PC-9 (cell line): ENCODE measurements around the gene NUP133. TPM values are rescaled to one million over a fixed set of nuclear protein-coding genes. Genes with fewer than 3 reads are reported as not detected.
"Not testable (repeated sequence)": the region's sequence is repeated elsewhere in the genome, so short reads cannot be mapped to it uniquely, and the experiment has no call there.

Experiments used
- BruUV-seq: library from RNA; stranded (reverse); fragments of 400-500 nt; replicated peaks from 2 replicates; lab custom pipeline; 2021; lab: Mats Ljungman, UMichigan
- CTCF ChIA-PET: fragments of 300-600 bp; sonication (Branson Sonifier 250); formaldehyde crosslinking; loops from one replicate; lab custom pipeline; 2022; ENCODE audit warnings: antibody characterized with exemption; lab: Charles Lee
- POLR2A ChIA-PET: fragments of 300-600 bp; sonication (Branson Sonifier 250); formaldehyde crosslinking; loops from one replicate; lab custom pipeline; 2022; ENCODE audit warnings: antibody characterized with exemption; ENCODE audit not compliant: unreplicated experiment; lab: Charles Lee
- DNase-seq, 2 experiments: peaks; one replicate each; pipeline versions ENCODE4 v3.0.0 to v3.0.0-alpha.2; 2015 to 2022; ENCODE audit warnings: mixed read lengths in 1 of 2
- H2AFZ ChIP-seq: fragments of 200-600 bp; sonication (generic); 2 replicates; pipeline ENCODE4 v1.8.1; 2017; ENCODE audit warnings: antibody characterized with exemption
- H3F3A ChIP-seq: fragments of 200-600 bp; sonication (generic); 2 replicates; pipeline ENCODE4 v1.8.1; 2017; ENCODE audit warnings: antibody characterized with exemption, mild to moderate bottlenecking, low read depth; ENCODE audit not compliant: insufficient read depth
- H3K27ac ChIP-seq: fragments of 200-600 bp; sonication (generic); 2 replicates; pipeline ENCODE4 v1.6.1; 2016; ENCODE audit warnings: mixed run types
- H3K27me3 ChIP-seq: fragments of 200-600 bp; sonication (generic); 2 replicates; pipeline ENCODE4 v1.6.1; 2016; ENCODE audit warnings: low read depth, mixed run types; ENCODE audit not compliant: insufficient read depth
- H3K36me3 ChIP-seq: fragments of 200-600 bp; sonication (generic); 2 replicates; pipeline ENCODE4 v1.6.1; 2016; ENCODE audit warnings: low read depth, mixed run types
- H3K4me1 ChIP-seq: fragments of 200-600 bp; sonication (generic); replicated peaks from 2 replicates; pipeline ENCODE4 v1.6.1; 2016; ENCODE audit warnings: mixed run types; ENCODE audit not compliant: insufficient read depth
- H3K4me2 ChIP-seq: fragments of 200-600 bp; sonication (generic); 2 replicates; pipeline ENCODE4 v1.6.1; 2017; ENCODE audit warnings: mixed run types
- H3K4me3 ChIP-seq: fragments of 200-600 bp; sonication (generic); 2 replicates; pipeline ENCODE4 v1.6.1; 2016; ENCODE audit warnings: mixed run types
- H3K79me2 ChIP-seq: fragments of 200-600 bp; sonication (generic); 2 replicates; pipeline ENCODE4 v1.6.1; 2017; ENCODE audit warnings: low read depth, mixed run types
- H3K9me2 ChIP-seq: fragments of 200-600 bp; sonication (generic); 2 replicates; pipeline ENCODE4 v1.8.1; 2017; ENCODE audit warnings: mild to moderate bottlenecking; ENCODE audit not compliant: insufficient read depth
- H3K9me3 ChIP-seq: fragments of 200-600 bp; sonication (generic); 2 replicates; pipeline ENCODE4 v1.8.1; 2016; ENCODE audit warnings: low read depth; ENCODE audit not compliant: insufficient read depth
- H4K20me1 ChIP-seq: fragments of 200-600 bp; sonication (generic); 2 replicates; pipeline ENCODE4 v1.8.1; 2017; ENCODE audit not compliant: insufficient read depth
- EZH2 ChIP-seq: fragments of 200-600 bp; sonication (generic); IDR thresholded peaks from 2 replicates; pipeline ENCODE4 v1.8.0; 2017; ENCODE audit warnings: antibody characterized with exemption, low read depth
- intact Hi-C: fragments of 100-400 bp; cut with micrococcal nuclease; formaldehyde crosslinking; loops from one replicate; pipeline ENCODE4 v1.10.0; 2022; ENCODE audit not compliant: unreplicated experiment
- total RNA-seq: library from RNA; stranded (reverse); gene quantifications from 2 replicates; pipeline ENCODE4 v1.2.3, GENCODE V29; 2021
- TF ChIP-seq, protein P1 (sequence below): fragments of 200-600 bp; sonication (generic); conservative IDR thresholded peaks from 2 replicates; pipeline ENCODE4 v1.6.1; 2017; ENCODE audit warnings: mixed run types, antibody characterized with exemption, mild to moderate bottlenecking, moderate library complexity

Gene NUP133
- total RNA-seq, 1 experiment from 2014 or later, result 38.5 TPM

DNA sequence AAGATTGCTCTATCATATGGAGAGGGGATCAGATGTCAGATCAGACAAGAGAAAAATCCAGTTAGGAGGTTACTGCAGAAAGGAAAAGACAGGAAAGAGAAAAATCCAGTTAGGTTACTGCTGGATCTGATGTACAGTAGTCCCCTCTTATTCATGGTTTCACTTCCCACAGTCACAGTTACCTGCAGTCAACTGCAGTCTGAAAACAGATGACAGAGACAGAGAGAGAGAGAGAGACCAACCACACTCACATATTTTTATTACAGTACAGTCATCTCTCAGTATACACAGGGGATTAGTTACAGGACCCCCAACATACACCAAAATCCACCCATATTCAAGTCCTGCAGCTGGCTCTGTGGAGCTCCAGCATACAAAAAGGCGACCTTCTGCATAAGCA, 29.3 kb downstream of the NUP133 start:
- Histone ChIP-seq H4K20me1 (no peaks in the 10 kb centered on the region), H3K4me1 (no peaks in the 10 kb centered on the region), H3K27me3 (no peaks in the 10 kb centered on the region), H3K9me3 (no peaks in the 10 kb centered on the region), H3K4me2 (no peak overlapping the region), H3K36me3 (peaks cover 14% of the 10 kb centered on the region), H3K4me3 (no peak overlapping the region), H3K9me2 (no peaks in the 10 kb centered on the region), H3K79me2 (no peaks in the 10 kb centered on the region), H3K27ac (no peak overlapping the region), H3F3A (peaks cover 3% of the 10 kb centered on the region; the same call in 1 of the 2 replicates), H2AFZ (no peak overlapping the region)
- intact Hi-C loops, result no loop called here
- POLR2A ChIA-PET, result no interaction called here
- no peak for DNase-seq
- no peak for TF ChIP-seq EZH2
- TF ChIP-seq, protein P1, sequence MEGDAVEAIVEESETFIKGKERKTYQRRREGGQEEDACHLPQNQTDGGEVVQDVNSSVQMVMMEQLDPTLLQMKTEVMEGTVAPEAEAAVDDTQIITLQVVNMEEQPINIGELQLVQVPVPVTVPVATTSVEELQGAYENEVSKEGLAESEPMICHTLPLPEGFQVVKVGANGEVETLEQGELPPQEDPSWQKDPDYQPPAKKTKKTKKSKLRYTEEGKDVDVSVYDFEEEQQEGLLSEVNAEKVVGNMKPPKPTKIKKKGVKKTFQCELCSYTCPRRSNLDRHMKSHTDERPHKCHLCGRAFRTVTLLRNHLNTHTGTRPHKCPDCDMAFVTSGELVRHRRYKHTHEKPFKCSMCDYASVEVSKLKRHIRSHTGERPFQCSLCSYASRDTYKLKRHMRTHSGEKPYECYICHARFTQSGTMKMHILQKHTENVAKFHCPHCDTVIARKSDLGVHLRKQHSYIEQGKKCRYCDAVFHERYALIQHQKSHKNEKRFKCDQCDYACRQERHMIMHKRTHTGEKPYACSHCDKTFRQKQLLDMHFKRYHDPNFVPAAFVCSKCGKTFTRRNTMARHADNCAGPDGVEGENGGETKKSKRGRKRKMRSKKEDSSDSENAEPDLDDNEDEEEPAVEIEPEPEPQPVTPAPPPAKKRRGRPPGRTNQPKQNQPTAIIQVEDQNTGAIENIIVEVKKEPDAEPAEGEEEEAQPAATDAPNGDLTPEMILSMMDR, result no peak
- CTCF ChIA-PET, result no interaction called here
- no TSS peak for BruUV-seq

DNA sequence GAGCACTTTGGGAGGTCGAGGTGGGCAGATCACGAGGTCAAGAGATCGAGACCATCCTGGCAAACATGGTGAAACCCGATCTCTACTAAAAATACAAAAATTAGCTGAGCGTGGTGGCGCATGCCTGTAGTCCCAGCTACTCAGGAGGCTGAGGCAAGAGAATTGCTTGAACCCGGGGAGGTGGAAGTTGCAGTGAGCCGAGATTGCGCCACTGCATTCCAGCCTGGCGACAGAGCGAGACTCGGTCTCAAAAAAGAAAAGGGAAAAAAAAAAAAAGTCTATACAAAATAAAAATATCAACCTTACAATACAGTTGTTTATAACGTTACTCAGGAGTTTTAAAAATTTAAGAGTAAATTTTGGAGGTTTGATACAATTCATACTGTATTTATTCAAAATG, 32.3 kb downstream of the NUP133 start:
- H3K4me1 ChIP-seq, H4K20me1 ChIP-seq, H3K9me3 ChIP-seq, intact Hi-C loops, H3K36me3 ChIP-seq, H3K4me2 ChIP-seq, H3K27me3 ChIP-seq, H2AFZ ChIP-seq, H3K9me2 ChIP-seq, CTCF ChIA-PET, H3K4me3 ChIP-seq, H3K27ac ChIP-seq, H3K79me2 ChIP-seq, DNase-seq, BruUV-seq, H3F3A ChIP-seq: not testable (repeated sequence)
- POLR2A ChIA-PET, result interaction anchor here (0.6 to 0.7 kb wide), 2 partner anchors 219 to 687 kb away, joined by 3 to 4 read pairs; no protein-coding TSS in a partner anchor

GRCh38 chr1:229474509-229474908, 33.6 kb downstream of the NUP133 start:
- Histone ChIP-seq H3K9me2 (no peaks in the 10 kb centered on the region), H3K27ac (no peak overlapping the region), H3K36me3 (peaks cover 5% of the 10 kb centered on the region; the same call in 1 of the 2 replicates), H3K27me3 (no peaks in the 10 kb centered on the region), H4K20me1 (no peaks in the 10 kb centered on the region), H3K4me2 (no peak overlapping the region), H2AFZ (no peak overlapping the region), H3K79me2 (no peaks in the 10 kb centered on the region), H3F3A (no peaks in the 10 kb centered on the region), H3K4me3 (no peak overlapping the region), H3K4me1 (no peaks in the 10 kb centered on the region), H3K9me3 (no peaks in the 10 kb centered on the region)
- TF ChIP-seq, protein P1, result no peak
- TF ChIP-seq EZH2, result no peak
- CTCF ChIA-PET, result no interaction called here
- intact Hi-C loops, result no loop called here
- no peak for DNase-seq
- POLR2A ChIA-PET, result no interaction called here
- no TSS peak for BruUV-seq

DNA sequence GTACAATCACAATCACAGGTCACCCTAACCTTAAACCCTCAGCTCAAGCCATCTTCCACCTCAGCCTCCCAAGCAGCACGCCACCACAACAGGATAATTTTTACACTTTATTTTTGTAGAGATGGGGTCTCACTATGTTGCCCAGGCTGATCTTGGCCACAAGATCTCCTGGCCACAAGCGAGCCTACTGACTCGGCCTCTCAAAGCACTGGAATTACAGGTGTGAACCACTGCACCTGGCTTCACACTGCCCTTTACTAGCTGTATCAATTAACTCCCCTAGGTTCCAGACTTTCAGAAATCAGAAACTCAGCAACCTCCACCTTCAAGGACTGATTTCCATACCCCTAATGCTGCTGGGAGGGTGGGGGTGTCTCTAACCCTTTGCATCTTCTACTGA, 37.0 kb downstream of the NUP133 start:
- peaks cover 7% of the 10 kb centered on the region for H4K20me1 ChIP-seq
- no peak for TF ChIP-seq EZH2
- TF ChIP-seq, protein P1, result no peak
- intact Hi-C loops, result no loop called here
- no peaks in the 10 kb centered on the region for H3K79me2 ChIP-seq
- no peak overlapping the region for H3K4me3 ChIP-seq
- CTCF ChIA-PET, result no interaction called here
- BruUV-seq, result no TSS peak
- H2AFZ ChIP-seq, result no peak overlapping the region
- H3K9me3 ChIP-seq, result no peaks in the 10 kb centered on the region
- H3K9me2 ChIP-seq, result no peaks in the 10 kb centered on the region
- H3K4me2 ChIP-seq, result no peak overlapping the region
- POLR2A ChIA-PET, result no interaction called here
- H3K27ac ChIP-seq, result no peak overlapping the region
- no peaks in the 10 kb centered on the region for H3F3A ChIP-seq
- no peaks in the 10 kb centered on the region for H3K4me1 ChIP-seq
- peaks cover 3% of the 10 kb centered on the region; the same call in 1 of the 2 replicates for H3K36me3 ChIP-seq
- no peaks in the 10 kb centered on the region for H3K27me3 ChIP-seq
- DNase-seq, result no peak
